ENCODE results near the gene RNF220. TPM values are rescaled to one million over a fixed set of nuclear protein-coding genes. Genes with fewer than 3 reads are reported as not detected.

RNF220 gene
- total and polyA plus RNA-seq, 2 of the 13 experiments (the other 11 are each of a cell fraction or from before 2014, with no cell fraction given) = 48.2 to 72.1 TPM

DNA sequence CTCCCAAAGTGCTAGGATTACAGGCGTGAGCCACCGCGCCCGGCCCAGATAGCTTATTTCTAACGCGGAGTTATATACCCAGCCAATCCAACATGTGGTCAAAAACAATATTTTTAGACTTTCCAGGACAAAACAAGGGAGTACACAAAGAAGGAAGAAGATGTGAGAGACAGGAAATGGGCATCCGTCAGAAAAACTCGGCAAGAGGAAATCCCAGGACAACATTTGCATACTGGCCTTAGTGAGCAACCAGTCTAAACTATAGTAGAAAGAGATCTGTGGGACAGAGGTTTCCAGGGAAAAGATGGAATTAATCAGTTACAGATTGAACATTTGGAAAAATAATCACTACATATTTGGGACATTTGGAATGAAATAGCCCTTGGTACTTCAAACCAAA, 280.8 kb downstream of the RNF220 start:
- CTCF ChIA-PET (ENCODE audit: low intra/inter-chr PET ratio, low total read pairs) = no interaction called here
- H2AFZ ChIP-seq (ENCODE audit: low read length) = no peak overlapping the region

More for the DNA sequence above, 280.8 kb downstream of the RNF220 start:
- no TSS peak for BruUV-seq (replicated peaks)
- Histone ChIP-seq H3K9ac (ENCODE audit: insufficient read depth, low read depth, low read length) (no peak overlapping the region), H3K27ac (ENCODE audit: extremely low read length, insufficient read depth, low read length) (no peak overlapping the region), H3K9me3 (ENCODE audit: low read length) (no peaks in the 10 kb centered on the region), H3K27me3 (ENCODE audit: control insufficient read depth in 1 of 2, insufficient read depth in 2 of 2, low read length in 2 of 2) (no peaks in the 10 kb centered on the region), H3K4me3 (replicated peaks in 1 of 3; ENCODE audit: insufficient read depth in 1 of 3, low read depth in 2 of 3, low read length in 3 of 3) (no peak overlapping the region), H3K36me3 (replicated peaks in 1 of 2; ENCODE audit: control insufficient read depth in 1 of 2, insufficient read depth in 2 of 2, low read length in 2 of 2) (no peaks in the 10 kb centered on the region), H3K4me2 (ENCODE audit: low read depth, low read length) (no peak overlapping the region), H3K79me2 (ENCODE audit: insufficient read depth, low read length) (no peaks in the 10 kb centered on the region), H4K20me1 (ENCODE audit: insufficient read depth, low read length) (no peaks in the 10 kb centered on the region), H3K4me1 (ENCODE audit: insufficient read depth, low read length) (peaks cover 64% of the 10 kb centered on the region)
- TF ChIP-seq ZSCAN9 (CRISPR knock-in tag; IDR thresholded peaks at IDR 0.05; ENCODE audit: borderline replicate concordance) (no peak), SATB2 (CRISPR knock-in tag; IDR thresholded peaks at IDR 0.05) (no peak), ZIK1 (CRISPR knock-in tag; IDR thresholded peaks at IDR 0.05; ENCODE audit: borderline replicate concordance, low read depth) (no peak), ZNF614 (CRISPR knock-in tag; IDR thresholded peaks at IDR 0.05; ENCODE audit: borderline replicate concordance) (no peak), ZNF773 (CRISPR knock-in tag; IDR thresholded peaks at IDR 0.05; ENCODE audit: borderline replicate concordance) (no peak), ZNF367 (CRISPR knock-in tag; IDR thresholded peaks at IDR 0.05; ENCODE audit: borderline replicate concordance) (no peak), ZNF354B (CRISPR knock-in tag; IDR thresholded peaks at IDR 0.05) (no peak), ZSCAN29 (CRISPR knock-in tag; conservative IDR thresholded peaks at IDR 0.05) (no peak)
- TF ChIP-seq, protein P1, sequence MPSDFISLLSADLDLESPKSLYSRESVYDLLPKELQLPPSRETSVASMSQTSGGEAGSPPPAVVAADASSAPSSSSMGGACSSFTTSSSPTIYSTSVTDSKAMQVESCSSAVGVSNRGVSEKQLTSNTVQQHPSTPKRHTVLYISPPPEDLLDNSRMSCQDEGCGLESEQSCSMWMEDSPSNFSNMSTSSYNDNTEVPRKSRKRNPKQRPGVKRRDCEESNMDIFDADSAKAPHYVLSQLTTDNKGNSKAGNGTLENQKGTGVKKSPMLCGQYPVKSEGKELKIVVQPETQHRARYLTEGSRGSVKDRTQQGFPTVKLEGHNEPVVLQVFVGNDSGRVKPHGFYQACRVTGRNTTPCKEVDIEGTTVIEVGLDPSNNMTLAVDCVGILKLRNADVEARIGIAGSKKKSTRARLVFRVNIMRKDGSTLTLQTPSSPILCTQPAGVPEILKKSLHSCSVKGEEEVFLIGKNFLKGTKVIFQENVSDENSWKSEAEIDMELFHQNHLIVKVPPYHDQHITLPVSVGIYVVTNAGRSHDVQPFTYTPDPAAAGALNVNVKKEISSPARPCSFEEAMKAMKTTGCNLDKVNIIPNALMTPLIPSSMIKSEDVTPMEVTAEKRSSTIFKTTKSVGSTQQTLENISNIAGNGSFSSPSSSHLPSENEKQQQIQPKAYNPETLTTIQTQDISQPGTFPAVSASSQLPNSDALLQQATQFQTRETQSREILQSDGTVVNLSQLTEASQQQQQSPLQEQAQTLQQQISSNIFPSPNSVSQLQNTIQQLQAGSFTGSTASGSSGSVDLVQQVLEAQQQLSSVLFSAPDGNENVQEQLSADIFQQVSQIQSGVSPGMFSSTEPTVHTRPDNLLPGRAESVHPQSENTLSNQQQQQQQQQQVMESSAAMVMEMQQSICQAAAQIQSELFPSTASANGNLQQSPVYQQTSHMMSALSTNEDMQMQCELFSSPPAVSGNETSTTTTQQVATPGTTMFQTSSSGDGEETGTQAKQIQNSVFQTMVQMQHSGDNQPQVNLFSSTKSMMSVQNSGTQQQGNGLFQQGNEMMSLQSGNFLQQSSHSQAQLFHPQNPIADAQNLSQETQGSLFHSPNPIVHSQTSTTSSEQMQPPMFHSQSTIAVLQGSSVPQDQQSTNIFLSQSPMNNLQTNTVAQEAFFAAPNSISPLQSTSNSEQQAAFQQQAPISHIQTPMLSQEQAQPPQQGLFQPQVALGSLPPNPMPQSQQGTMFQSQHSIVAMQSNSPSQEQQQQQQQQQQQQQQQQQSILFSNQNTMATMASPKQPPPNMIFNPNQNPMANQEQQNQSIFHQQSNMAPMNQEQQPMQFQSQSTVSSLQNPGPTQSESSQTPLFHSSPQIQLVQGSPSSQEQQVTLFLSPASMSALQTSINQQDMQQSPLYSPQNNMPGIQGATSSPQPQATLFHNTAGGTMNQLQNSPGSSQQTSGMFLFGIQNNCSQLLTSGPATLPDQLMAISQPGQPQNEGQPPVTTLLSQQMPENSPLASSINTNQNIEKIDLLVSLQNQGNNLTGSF (CRISPR knock-in tag; IDR thresholded peaks at IDR 0.05) = no peak
- TF ChIP-seq, protein P2, sequence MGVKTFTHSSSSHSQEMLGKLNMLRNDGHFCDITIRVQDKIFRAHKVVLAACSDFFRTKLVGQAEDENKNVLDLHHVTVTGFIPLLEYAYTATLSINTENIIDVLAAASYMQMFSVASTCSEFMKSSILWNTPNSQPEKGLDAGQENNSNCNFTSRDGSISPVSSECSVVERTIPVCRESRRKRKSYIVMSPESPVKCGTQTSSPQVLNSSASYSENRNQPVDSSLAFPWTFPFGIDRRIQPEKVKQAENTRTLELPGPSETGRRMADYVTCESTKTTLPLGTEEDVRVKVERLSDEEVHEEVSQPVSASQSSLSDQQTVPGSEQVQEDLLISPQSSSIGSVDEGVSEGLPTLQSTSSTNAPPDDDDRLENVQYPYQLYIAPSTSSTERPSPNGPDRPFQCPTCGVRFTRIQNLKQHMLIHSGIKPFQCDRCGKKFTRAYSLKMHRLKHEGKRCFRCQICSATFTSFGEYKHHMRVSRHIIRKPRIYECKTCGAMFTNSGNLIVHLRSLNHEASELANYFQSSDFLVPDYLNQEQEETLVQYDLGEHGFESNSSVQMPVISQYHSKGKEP (CRISPR knock-in tag; IDR thresholded peaks at IDR 0.05) = no peak
- TF ChIP-seq, protein P3, sequence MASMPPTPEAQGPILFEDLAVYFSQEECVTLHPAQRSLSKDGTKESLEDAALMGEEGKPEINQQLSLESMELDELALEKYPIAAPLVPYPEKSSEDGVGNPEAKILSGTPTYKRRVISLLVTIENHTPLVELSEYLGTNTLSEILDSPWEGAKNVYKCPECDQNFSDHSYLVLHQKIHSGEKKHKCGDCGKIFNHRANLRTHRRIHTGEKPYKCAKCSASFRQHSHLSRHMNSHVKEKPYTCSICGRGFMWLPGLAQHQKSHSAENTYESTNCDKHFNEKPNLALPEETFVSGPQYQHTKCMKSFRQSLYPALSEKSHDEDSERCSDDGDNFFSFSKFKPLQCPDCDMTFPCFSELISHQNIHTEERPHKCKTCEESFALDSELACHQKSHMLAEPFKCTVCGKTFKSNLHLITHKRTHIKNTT (CRISPR knock-in tag; IDR thresholded peaks at IDR 0.05) = no peak
- TF ChIP-seq, protein P4, sequence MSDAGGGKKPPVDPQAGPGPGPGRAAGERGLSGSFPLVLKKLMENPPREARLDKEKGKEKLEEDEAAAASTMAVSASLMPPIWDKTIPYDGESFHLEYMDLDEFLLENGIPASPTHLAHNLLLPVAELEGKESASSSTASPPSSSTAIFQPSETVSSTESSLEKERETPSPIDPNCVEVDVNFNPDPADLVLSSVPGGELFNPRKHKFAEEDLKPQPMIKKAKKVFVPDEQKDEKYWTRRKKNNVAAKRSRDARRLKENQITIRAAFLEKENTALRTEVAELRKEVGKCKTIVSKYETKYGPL (CRISPR knock-in tag; IDR thresholded peaks at IDR 0.05) = no peak
- POLR2A ChIA-PET = interaction anchor here (0.8 to 1.1 kb wide), 2 partner anchors 11 to 42 kb away, joined by 3 read pairs; partner anchors contain the start of genes ARMH1 and TMEM53
- DNase-seq (ENCODE audit: low spot score) = no peak
- ATAC-seq = no peak
- in situ Hi-C loops (cut with HindIII; ENCODE audit: extremely low pct_ligation_motif_present, low pct_unique_long_range_greater_than_20kb) = no loop called here
- WGBS (ENCODE audit: low lambda C conversion rate) = 68% methylated on average over 8 of the region's 8 CpGs
- intact Hi-C loops (cut with micrococcal nuclease; ENCODE audit: unreplicated experiment) = no loop called here
- no peak for FAIRE-seq
